Stimulated activated CD4-positive, alpha-beta T cell treated with anti-CD3 and anti-CD28 coated beads, Interleukin-1b, Interleukin-23, amount 100 ng/mL, for 24 hours (primary cell): ENCODE results near the gene AIDA.
A peak's percentile ranks its signal among the peaks of the same experiment; 100 is the strongest.
"Not testable (repeated sequence)": the region's sequence is repeated elsewhere in the genome, so short reads cannot be mapped to it uniquely, and the experiment has no call there.

Experiments used
- DNase-seq, 4 experiments: peaks; one replicate each; pipeline ENCODE4 v3.0.0-alpha.2; 2020; ENCODE audit warnings: low read depth in 4 of 4, low spot score in 1 of 4

Gene AIDA, protein sequence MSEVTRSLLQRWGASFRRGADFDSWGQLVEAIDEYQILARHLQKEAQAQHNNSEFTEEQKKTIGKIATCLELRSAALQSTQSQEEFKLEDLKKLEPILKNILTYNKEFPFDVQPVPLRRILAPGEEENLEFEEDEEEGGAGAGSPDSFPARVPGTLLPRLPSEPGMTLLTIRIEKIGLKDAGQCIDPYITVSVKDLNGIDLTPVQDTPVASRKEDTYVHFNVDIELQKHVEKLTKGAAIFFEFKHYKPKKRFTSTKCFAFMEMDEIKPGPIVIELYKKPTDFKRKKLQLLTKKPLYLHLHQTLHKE

DNA sequence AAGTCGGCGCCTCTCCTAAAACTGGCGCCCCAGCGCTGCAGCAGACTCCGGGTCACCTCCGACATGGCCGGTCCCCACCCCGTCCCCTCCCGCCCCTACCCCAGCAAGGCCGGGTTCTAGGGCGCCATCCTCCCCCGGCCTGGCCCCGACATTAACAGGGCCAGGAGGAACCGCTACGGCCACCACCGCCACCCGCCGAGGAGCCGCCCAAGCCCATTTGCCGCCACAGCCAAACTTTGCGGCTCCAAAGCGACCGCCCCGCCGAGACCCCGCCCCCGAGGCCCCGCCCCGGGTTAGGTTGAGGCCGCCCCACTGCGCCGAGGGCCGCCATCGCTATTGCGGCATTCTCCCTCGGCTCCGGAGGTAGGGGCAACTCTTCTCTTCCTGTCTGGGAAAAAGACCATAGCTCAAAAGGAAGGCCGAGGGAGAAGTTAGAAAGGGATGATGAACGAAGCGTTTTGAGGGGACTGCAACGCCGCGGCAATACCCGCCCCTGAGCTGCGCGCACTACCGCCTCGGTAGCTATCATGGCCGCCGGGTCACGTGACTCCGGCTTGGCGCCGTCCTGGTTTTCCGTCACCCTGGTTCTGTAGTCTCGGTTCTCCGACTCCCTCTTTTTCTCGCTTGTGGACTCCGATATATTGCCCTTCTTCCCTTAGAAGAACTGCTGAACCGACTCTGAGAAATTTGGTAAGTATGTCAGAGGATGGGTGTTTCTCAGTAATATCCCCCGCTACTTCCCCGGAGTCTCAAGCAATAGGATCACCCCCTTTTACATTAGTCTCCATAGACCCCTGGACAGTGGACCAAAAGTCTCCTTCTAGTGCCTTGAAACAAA is at the start of gene AIDA, which contains the start of gene BROX:
AIDA (minus strand) TSS at position 239 of the 838 bp plus-strand sequence; CDS start at position 65, 174 bp downstream.
BROX (plus strand) TSS at position 312 of the 838 bp plus-strand sequence. CDS start 3,136 bp downstream, outside the sequence.
- DNase-seq: peak; percentile 92 to 95 (median 94)

DNA sequence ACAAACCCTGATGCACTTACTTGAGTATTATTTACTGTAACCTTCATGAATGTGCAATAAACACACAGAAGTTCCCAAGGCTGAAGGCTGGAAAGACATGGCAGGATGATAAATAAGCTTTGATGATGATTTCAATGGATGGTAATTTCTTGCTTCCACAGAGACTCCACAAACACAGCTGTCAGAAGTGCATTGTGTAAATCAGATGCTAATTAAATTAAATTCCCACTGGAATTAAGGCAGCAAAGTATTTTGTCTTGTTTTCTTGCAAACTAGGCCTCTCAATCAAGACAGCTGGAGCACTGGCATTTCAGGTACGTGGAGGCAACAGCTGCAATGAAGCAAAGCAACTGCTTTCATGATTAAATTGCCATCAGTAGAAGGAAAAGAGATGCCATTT is 48.8 kb upstream of the AIDA start:
- DNase-seq: no peak

DNA sequence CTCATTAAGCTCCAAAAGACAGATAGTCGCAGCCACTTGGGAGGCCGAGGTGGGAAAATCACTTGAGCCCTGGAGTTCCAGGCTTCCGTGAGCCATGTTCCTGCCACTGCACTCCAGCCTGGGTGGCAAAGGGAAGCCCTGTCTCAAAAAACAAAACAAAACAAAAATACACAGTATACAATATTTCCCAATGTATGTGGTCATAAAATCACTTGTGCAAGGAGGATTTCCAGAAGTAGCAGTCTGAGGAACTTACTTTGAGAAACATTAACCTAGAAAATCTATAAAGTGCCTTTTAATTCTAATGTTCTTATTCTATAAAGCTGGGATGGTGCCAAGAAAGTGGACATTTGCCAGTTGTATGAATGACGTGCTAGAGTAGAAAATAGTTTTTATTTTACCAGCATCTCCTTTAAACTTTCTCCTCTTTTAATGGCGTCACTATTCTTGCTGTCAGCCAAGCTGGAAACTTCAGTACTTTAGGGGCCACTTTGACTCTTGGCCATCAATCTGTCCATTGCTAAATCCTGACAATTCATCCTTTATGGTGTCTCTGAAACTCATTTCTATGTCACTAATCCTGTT is 47.3 kb upstream of the AIDA start:
- no peak for DNase-seq

DNA sequence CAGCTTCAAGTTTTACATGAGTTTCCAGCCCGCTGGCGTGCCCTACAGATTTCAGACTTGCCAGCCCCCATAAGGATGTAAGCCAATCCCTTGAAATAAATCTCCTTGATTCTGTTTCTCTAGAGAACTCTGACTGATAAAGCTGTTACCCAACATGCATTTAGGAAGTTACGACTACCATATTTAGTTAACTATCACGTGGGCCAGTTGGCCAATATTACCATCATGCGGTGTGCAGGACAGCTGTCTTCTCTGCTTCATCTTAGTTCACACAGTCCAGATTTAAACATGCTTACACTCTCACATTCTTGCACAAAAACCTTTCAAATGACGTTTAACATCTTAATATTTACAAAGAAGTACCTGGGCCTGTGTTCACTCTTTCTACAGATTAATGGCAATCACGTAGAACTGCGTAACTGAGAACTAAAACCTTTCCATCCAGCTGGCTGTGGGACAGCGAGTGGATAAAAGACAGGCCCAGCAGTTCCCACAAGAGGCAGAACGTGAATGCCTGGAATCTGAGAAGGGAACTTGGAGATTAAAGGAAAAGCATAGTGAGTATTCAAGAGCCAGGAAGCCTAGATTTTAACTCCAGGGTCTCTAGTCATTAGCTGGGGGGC is 45.5 kb upstream of the AIDA start:
- DNase-seq: no peak

DNA sequence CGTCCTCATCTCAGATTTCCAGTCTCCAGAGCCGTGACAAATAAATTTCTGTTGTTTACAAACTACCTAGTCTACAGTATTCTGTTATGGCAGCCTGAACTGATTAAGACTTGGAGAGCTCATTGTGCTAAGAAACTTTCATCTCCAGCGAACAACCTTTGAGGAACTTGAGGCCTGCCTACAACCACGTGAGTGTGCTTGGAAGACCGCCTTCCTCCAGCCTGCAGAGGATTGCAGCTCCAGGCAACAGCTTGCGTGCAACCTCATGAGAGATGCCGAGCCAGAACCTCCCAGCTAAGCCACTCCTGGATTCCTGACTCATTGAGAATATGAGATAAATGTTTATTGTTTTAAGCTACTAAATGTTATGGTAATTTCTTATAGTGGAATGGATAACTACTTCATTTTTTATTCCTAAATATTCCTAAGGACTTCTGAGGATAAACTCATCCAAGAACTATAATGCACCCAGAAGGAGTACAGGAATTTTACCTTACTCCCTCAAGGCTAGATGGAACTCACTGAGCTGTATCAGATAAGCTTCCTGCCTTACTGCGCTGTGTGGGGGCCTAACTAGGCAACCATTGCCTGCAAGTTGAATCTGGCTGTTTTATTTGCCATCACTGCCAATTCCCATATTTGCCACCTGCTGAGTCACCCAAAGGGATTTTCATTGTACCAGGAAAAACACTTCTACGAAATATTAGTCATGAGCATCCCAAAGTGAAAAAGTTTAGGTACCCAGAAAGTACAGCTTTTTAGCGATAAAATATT is 42.3 kb upstream of the AIDA start:
- DNase-seq: no peak

DNA sequence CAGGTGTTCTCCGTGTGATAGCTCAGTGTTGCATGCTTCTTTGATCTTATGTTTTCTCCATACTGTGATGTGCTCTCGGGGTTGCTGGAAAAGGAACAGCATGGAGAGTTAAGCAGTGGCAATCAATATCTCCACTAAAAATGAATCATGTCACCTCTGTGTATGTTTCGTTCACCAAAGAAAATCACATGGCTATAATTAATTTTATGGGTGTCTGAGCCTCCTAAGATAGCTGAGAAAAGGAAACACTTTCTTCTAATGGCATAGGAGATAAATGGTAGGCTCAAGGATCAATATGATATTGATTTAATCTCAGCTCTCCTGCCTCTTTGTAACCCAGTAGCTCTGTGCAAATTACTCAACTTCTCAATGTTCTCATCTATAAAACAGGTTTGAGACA is 39.0 kb upstream of the AIDA start:
- DNase-seq: no peak

DNA sequence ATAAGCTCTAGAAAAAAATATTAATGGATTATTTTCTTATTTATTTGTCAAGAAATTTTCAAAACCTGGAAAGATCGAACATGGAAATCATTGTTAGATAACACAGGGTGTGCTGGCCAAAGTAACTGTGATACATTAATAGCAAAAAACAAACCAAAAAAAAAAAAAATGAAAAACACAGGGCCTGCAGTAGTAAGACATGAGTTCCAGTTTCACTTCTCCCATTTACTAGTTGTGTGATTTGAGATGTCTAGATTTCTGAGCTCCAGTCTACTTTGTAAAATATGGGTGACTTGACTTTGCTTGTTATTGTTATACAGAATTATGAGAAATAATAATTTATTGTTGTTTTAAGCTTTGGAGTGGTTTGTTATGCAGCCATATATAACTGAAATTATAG is 38.4 kb upstream of the AIDA start:
- DNase-seq: no peak

DNA sequence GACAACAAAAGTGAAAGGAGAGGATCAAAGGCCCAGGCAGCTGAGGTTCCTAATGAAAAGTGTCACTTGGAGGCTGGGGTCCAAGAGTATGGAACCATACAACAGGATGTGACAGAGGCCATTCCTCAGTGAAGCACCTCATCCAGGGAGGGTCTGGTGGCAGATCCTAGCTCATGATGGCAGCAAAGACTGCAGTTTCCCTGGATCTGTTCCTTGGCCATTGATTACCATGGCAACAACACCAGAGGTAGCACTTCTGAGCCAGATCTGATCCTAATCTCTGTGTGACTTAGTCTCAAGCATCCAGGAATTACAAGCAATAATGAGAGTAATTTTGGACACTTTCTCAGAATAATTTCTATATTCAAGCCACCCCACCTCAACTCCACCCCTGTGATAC is 37.6 kb upstream of the AIDA start:
- no peak for DNase-seq

DNA sequence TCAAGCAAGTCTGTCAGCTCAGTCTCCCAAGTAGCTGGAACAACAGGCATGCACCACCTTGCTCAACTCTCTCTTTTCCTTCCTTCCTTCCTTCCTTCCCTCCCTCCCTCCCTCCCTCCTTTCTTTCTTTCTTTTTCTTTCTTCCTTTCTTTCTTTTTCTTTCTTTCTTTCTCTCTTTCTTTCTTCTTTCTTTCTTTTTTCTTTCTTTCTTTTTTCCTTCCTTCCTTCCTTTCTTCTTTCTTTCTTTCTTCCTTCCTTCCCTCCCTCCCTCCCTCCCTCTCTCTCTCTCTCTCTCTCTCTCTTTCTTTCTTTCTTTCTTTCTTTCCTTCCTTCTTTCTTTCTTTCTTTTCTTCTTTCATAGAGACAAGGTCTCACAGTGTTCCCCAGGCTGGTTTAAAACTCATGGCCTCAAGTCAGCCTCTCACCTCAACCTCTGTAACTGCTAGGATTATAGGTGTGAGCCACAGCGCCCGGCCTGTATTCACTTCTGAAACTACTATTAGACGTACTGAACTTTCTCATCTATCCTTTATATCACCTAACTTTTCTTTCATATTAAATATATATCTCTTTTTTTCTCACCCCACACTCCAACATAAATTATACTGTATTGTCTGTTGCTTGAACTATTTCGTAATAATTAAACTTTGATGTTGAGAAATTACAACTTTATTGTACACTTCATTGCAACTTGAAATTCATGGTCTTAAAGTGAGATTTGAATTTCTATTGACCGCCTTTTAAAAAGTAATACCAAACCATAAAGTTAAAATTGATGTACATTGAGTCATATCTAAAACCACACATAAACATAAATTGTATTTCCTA is 29.6 kb upstream of the AIDA start:
- DNase-seq: not testable (repeated sequence)

DNA sequence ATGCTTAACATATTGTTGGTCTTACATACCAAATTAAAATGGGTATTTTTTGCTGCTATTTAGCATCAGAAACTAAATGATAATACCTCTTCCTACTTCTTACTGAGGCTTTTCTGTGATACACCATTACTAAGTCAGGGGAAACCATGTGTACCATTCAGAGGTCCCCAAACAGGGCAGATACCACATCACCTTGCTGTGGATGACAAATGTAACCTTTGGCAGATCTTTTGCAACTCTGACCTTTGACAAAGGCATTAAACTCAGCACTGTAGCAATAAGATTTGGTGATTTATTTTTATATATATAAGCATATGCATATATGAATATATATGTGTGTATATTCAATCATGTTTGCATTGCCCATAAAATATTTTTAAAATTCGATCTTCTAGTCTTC is 27.6 kb upstream of the AIDA start:
- DNase-seq: no peak

DNA sequence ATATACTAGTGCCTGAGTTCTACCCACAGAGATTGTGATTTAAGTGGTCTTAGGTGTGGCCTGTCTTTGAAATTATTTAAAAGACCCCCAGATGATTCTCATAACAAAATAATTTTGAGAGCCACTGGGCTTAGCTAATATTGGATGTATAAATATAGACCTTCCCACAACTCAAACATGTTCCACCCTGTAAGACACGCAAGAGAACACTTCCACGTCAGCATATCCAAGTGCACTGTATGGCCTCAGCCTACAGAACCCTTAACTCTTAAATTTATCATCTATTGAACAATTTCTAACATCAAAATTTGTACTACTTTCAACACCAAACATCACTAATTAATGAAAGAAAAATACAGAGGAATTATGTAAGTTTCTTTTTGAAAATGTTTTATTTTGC is 27.2 kb upstream of the AIDA start:
- DNase-seq: no peak

DNA sequence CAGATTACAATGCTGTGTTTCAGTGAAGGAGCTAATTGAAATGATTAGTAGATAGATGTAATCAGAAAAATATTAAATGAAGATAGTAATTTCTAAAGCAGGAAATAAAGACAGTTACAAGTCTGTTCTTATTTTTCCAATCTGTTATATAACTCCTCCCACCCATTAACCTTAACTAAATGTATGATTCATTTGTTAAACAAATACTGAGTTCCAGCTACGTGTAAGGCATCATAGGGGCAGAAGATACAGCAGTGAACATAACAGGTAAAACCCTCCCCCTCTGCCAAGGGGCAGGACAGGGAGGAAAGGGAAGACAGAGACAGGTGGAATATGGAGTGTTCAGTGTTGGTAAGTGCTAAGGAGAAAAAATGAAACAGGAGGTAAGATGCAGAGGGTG is 24.7 kb upstream of the AIDA start, which contains the start of gene FAM177B:
FAM177B (plus strand) TSS at position 231 of the 400 bp plus-strand sequence. CDS start 9,344 bp downstream, outside the sequence.
- DNase-seq: no peak

DNA sequence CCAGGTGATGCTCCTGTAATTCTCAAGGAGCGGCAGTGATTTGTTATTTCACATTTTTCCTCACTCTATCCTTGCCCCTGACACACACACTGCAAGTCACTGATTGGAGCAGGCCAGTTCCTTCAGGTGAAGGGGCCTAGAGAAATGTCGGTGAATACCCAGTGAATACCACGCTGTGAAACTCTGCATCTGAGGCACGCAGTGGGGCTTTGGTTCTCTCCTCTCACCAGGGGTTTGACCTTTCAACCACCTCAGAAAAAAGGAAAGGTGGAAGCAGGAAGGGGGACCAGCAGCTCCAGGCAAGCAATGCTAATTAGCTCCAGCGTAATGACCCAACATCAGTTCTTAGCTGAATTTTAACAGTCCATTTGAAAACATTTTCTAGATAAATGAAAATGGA is 24.2 kb upstream of the AIDA start:
- no peak for DNase-seq

DNA sequence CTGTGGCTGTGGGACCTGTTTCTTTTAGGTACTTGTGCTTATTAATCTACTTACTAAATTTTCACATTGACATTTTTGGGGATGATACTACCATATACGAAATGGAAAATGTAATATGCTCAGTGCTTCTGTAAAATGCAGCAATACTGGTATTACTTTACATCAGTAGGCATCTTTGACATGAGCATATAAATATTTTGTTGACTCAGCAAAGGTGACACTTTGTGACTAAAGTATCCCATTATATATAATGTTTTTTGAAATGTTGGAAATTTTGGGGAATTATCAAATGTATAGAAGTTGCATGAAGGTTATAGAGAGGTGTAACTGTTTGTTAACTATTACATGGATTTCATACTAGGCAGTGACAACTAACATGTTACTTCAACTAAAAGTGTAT is 22.4 kb upstream of the AIDA start:
- no peak for DNase-seq

DNA sequence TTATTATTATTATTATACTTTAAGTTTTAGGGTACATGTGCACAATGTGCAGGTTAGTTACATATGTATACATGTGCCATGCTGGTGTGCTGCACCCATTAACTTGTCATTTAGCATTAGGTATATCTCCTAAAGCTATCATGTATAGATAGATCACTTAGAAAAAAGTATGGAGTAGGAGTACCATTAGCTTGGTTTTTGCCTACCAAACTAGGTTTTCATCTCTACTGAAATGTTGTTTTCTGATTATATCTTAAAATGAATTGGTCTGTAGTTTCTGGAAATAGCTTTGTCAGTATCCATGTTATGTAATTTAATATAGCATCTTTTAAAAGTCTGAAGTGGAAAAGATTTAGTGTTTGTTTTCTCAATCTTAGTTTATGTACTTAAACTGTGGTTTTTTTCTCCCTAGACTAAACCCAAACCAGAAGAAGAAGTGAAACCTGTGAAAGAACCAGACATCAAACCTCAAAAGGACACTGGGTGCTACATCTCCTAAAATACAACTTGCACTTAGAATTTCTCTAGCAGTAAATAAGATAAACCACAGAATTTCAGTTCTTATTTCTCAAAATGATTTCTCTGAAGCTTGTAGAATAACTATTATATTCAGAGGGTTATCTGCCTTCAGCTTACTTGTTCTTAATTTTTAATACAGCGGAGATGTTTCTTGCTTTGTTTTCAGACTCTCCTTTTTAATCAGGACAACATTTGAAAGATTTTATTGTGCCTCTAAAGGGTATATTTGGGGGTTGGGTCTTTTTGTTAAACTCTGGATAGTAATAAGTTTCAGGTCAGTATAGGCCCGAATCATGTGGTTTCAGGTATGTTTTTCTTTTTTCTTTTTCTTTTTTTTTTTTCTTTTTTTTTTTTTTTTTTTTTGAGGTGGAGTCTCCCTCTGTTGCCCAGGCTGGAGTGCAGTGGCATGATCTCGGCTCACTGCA is 20.2 kb upstream of the AIDA start:
- DNase-seq: no peak

DNA sequence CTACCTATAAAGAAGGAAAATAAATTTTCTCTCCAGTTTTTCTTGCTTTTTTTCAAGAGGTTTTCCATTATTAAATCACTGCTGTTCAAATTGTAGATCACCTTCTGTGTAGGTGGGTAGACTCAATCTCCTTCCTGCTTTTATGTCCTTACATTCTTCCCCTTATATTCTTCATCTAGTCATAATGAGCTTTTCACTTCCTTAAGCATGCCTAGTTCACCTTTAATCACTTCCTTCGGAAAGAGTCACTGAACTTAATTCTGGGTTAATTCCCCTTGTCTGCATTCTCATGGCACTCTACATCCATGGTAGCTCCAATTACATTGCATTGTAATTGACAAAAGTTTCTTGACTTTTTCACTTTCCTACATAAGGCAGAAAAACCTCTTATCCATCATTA is 18.6 kb upstream of the AIDA start:
- no peak for DNase-seq

DNA sequence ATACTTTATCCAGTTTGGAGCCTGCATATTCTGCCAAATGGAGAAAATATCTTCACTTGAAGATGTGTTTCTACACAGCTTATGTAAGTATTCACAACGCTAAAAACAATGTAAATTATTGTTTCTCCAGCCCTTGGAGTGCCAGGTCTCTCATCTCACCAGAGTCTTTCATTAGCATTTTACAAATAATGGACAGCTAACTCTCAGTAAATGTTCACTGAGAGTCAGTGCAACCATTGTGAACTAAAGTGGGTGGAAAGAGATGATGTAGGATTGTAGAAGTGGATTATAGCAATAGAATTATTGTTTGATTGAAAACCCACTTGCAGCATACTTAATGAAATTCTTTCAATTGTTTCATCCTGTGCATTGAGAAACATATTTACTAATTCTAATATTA is 16.5 kb upstream of the AIDA start:
- DNase-seq: no peak

DNA sequence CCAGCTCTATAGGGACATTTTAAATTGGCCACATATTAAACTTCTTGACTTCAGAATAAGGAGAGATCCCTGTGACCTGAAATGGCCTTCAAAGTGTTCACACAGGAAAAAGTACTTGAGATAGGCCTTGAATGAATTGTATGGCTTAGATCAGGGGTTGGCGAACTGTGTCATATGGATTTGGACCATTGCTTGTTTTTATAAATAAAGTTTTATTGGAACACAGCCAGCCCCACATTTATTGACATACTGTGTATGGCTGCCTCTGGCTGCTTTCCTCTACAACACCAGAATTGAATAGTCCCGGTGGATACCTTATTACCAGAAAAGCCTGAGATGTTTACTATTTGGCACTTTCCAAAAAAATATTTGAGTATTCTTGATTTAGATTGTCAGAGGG is 4.1 kb upstream of the AIDA start:
- DNase-seq: no peak
